ENCODE measurements around the gene ECM2. TPM values are rescaled to one million over a fixed set of nuclear protein-coding genes. Genes with fewer than 3 reads are reported as not detected.

The ECM2 gene
- total and polyA plus RNA-seq, 8 donors: 0.56 to 3.2 (median 1.8) TPM

- intact Hi-C loops (cut with DNase I): no loop called here
- H3K27me3 ChIP-seq: no peaks in the 10 kb centered on the region
- H3K9me3 ChIP-seq: no peaks in the 10 kb centered on the region
- ATAC-seq: no peak
- 92 to 94% methylated on average over 4 of the region's 4 CpGs for WGBS, 2 donors
- TF ChIP-seq, protein P1, sequence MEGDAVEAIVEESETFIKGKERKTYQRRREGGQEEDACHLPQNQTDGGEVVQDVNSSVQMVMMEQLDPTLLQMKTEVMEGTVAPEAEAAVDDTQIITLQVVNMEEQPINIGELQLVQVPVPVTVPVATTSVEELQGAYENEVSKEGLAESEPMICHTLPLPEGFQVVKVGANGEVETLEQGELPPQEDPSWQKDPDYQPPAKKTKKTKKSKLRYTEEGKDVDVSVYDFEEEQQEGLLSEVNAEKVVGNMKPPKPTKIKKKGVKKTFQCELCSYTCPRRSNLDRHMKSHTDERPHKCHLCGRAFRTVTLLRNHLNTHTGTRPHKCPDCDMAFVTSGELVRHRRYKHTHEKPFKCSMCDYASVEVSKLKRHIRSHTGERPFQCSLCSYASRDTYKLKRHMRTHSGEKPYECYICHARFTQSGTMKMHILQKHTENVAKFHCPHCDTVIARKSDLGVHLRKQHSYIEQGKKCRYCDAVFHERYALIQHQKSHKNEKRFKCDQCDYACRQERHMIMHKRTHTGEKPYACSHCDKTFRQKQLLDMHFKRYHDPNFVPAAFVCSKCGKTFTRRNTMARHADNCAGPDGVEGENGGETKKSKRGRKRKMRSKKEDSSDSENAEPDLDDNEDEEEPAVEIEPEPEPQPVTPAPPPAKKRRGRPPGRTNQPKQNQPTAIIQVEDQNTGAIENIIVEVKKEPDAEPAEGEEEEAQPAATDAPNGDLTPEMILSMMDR (IDR thresholded peaks at IDR 0.05): no peak
- no peak overlapping the region for H3K27ac ChIP-seq
- no peak for DNase-seq
- H3K4me1 ChIP-seq: no peaks in the 10 kb centered on the region
- no peak overlapping the region for H3K4me3 ChIP-seq
- no peak for FAIRE-seq
- no peaks in the 10 kb centered on the region for H3K36me3 ChIP-seq
Measured at GRCh38 chr9:92527832-92528521, 7.8 kb downstream of the ECM2 start.

DNA sequence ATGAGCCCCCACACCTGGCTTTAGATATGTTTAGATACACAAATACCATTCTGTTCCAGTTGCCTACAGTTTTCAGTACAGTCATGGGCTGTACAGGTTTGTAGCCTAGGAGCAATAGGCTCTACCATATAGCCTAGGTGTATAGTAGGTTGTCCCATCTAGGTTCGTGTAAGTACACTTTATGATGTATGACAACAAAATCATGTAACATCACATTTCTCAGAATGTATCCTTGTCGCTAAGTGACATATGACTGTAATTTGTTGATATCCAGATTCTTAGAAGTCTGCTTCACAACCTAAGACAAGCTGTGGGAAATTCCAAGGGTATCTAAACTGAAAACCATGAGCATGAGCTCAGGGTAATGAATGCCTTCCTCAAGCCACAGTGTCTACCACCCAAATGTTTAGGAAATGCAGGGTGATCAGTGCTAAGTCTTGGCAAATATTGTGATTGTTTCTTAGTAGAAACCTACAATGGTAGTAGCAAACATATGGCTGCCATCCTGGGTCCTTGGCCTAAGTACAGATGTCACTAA is 8.4 kb downstream of the ECM2 start:
- no peaks in the 10 kb centered on the region for H3K36me3 ChIP-seq
- FAIRE-seq: no peak
- TF ChIP-seq, protein P1 (IDR thresholded peaks at IDR 0.05): no peak

GRCh38 chr9:92525306-92525705 is 10.5 kb downstream of the ECM2 start:
- no peaks in the 10 kb centered on the region for H3K4me1 ChIP-seq
- 94 to 99% methylated on average over 5 of the region's 5 CpGs for WGBS, 2 donors
- TF ChIP-seq, protein P1 (IDR thresholded peaks at IDR 0.05): no peak
- intact Hi-C loops (cut with DNase I): no loop called here
- no peaks in the 10 kb centered on the region for H3K9me3 ChIP-seq
- no peak for FAIRE-seq
- no peak for ATAC-seq
- no peak overlapping the region for H3K27ac ChIP-seq
- DNase-seq: no peak
- no peaks in the 10 kb centered on the region for H3K27me3 ChIP-seq
- H3K36me3 ChIP-seq: no peaks in the 10 kb centered on the region
- H3K4me3 ChIP-seq: no peak overlapping the region

More for the DNA sequence above, 8.4 kb downstream of the ECM2 start:
- ATAC-seq (no peak), DNase-seq (no peak)
- Histone ChIP-seq H3K27ac (no peak overlapping the region), H3K4me1 (no peaks in the 10 kb centered on the region), H3K4me3 (no peak overlapping the region), H3K9me3 (no peaks in the 10 kb centered on the region), H3K27me3 (no peaks in the 10 kb centered on the region)
- intact Hi-C loops (cut with DNase I): no loop called here
- WGBS, 2 donors: 92 to 98% methylated on average over 2 of the region's 2 CpGs

- TF ChIP-seq, protein P1 (IDR thresholded peaks at IDR 0.05): no peak
- H3K27ac ChIP-seq: no peak overlapping the region
- FAIRE-seq: no peak
- DNase-seq: no peak
- intact Hi-C loops (cut with DNase I): no loop called here
- H3K4me1 ChIP-seq: no peaks in the 10 kb centered on the region
- WGBS, 2 donors: 100% methylated on average over 1 of the region's 1 CpG
- no peak for ATAC-seq
- no peak overlapping the region for H3K4me3 ChIP-seq
- H3K36me3 ChIP-seq: no peaks in the 10 kb centered on the region
- H3K27me3 ChIP-seq: no peaks in the 10 kb centered on the region
- no peaks in the 10 kb centered on the region for H3K9me3 ChIP-seq
Measured at GRCh38 chr9:92524881-92525280, 10.9 kb downstream of the ECM2 start.
